ENCODE results near the gene CDKN2AIP.

Gene CDKN2AIP

DNA sequence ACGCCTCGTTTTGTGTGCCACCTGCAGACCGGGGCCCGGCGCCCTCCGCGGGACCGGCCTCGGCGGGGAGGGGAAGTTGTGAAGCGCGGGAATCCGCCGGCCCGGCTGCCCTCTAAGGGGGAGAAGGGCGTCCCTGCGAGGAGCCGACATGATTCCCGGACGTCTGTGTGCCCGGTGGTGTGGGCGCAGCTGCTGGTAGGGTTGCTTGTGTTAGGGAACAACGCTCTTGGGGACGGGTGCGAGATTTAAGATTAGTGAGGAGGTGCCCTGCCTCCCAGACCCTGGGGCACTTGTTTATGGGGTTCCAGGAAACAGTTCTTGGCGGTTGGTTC, 627 bp downstream of the CDKN2AIP start:
- peak overlapping the region; percentile 96 to 97 for H3K4me3 ChIP-seq (replicated peaks in 1 of 2; ENCODE audit: low read depth in 2 of 2, low read length in 2 of 2)
- peak; percentile 17 to 30 for DNase-seq (ENCODE audit: low read depth in 2 of 2)
- TF ChIP-seq, protein P1, sequence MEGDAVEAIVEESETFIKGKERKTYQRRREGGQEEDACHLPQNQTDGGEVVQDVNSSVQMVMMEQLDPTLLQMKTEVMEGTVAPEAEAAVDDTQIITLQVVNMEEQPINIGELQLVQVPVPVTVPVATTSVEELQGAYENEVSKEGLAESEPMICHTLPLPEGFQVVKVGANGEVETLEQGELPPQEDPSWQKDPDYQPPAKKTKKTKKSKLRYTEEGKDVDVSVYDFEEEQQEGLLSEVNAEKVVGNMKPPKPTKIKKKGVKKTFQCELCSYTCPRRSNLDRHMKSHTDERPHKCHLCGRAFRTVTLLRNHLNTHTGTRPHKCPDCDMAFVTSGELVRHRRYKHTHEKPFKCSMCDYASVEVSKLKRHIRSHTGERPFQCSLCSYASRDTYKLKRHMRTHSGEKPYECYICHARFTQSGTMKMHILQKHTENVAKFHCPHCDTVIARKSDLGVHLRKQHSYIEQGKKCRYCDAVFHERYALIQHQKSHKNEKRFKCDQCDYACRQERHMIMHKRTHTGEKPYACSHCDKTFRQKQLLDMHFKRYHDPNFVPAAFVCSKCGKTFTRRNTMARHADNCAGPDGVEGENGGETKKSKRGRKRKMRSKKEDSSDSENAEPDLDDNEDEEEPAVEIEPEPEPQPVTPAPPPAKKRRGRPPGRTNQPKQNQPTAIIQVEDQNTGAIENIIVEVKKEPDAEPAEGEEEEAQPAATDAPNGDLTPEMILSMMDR (IDR thresholded peaks at IDR 0.05; ENCODE audit: low read depth, low read length): no peak

DNA sequence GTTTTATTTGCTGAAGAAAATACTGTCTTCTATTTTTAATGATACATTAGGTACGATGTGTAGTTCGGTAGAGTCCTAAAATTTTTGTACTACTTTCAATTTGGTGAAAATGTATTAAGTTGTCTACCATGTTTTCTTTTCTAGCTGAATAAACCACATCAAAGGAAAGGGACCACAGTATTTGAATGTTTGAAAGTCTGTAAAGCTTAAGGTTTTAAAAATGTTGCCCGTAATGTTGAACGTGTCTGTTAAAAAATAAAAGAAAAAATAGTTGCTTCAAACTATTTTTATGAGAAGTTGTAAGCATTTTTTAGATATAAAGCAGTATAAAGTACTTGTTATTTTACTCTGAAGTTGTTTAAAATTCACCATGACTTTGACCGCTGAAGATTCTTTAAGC, 3.2 kb downstream of the CDKN2AIP start:
- TF ChIP-seq, protein P1 (IDR thresholded peaks at IDR 0.05; ENCODE audit: low read depth, low read length): no peak

DNA sequence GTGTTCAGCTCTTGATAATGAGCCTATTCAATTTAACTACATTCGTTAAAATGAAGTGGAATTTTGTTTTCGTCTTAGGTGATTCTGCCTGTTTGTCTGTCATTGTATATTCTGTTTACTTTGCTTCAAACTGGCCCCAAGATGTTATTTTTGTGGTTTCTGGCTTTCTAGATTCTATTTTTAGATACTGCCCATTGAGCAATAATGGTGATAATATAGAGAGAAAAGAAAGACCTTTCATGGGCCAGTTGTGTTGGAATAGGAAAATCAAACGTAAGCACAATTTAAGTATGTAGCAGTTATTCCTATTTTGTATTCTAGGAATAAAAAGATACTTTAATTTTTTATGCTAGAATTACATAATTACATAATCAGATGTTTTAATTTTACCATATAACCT, 4.0 kb downstream of the CDKN2AIP start:
- no peak overlapping the region for H3K4me3 ChIP-seq (replicated peaks in 1 of 2; ENCODE audit: low read depth in 2 of 2, low read length in 2 of 2)
- TF ChIP-seq, protein P1 (IDR thresholded peaks at IDR 0.05; ENCODE audit: low read depth, low read length): no peak
- DNase-seq (ENCODE audit: low read depth in 2 of 2): peak in 1 of 2 donors; percentile 29

More for the DNA sequence above, 3.2 kb downstream of the CDKN2AIP start:
- DNase-seq (ENCODE audit: low read depth in 2 of 2): no peak
- no peak overlapping the region for H3K4me3 ChIP-seq (replicated peaks in 1 of 2; ENCODE audit: low read depth in 2 of 2, low read length in 2 of 2)

DNA sequence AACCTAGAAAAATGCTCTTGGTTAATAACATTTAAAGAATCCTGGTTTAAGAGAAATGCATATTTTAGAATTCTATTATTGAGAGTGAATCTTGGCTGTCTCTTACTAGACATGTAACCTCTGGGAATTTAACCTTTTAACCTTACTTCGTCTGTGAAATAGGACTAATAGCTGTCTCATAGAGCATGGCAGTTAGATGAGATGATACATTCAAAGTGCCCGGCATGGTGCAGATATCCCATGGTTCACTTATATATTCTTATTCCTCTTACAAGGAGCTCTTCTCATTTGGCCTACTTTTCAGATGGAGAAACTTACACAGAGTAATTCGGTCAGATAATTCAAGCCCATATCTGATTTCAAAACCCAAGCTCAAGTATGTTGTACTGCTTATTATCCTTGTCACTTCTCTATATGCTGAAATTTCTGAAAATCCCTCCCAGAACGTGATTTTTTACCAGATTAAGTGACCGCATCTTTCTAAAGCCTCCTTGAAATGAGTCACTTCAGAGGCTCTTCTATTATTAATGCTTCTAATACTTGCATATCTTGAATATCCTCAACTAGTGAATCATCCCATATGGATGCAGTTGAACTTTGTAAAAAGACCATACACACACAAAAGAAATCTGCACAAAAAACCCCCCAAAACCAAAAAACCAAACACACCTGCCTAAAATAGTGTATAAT, 4.9 kb downstream of the CDKN2AIP start:
- no peak overlapping the region for H3K4me3 ChIP-seq (replicated peaks in 1 of 2; ENCODE audit: low read depth in 2 of 2, low read length in 2 of 2)
- TF ChIP-seq, protein P1 (IDR thresholded peaks at IDR 0.05; ENCODE audit: low read depth, low read length): no peak
- DNase-seq (ENCODE audit: low read depth in 2 of 2): peak; percentile 67 to 86

DNA sequence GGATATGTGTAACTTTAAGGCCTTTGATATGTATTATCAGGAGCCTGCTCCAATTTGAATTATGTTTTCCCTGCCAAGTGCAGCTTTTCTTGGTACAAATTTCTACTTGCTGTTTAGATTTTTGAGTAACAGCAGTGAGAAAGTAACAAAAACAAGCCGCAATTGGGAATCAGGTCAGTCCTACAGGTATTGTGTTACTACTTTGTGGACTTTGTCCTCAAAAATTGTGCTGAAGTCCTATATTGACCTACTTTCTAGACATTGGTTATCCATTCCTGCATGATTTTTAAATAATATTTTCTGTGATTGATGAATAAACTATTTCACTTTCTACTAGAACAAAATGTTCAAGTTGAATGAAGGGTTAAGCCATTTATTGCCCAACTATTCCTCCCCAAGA, 5.7 kb downstream of the CDKN2AIP start:
- H3K4me3 ChIP-seq (replicated peaks in 1 of 2; ENCODE audit: low read depth in 2 of 2, low read length in 2 of 2): no peak overlapping the region
- no peak for DNase-seq (ENCODE audit: low read depth in 2 of 2)
- TF ChIP-seq, protein P1 (IDR thresholded peaks at IDR 0.05; ENCODE audit: low read depth, low read length): no peak

DNA sequence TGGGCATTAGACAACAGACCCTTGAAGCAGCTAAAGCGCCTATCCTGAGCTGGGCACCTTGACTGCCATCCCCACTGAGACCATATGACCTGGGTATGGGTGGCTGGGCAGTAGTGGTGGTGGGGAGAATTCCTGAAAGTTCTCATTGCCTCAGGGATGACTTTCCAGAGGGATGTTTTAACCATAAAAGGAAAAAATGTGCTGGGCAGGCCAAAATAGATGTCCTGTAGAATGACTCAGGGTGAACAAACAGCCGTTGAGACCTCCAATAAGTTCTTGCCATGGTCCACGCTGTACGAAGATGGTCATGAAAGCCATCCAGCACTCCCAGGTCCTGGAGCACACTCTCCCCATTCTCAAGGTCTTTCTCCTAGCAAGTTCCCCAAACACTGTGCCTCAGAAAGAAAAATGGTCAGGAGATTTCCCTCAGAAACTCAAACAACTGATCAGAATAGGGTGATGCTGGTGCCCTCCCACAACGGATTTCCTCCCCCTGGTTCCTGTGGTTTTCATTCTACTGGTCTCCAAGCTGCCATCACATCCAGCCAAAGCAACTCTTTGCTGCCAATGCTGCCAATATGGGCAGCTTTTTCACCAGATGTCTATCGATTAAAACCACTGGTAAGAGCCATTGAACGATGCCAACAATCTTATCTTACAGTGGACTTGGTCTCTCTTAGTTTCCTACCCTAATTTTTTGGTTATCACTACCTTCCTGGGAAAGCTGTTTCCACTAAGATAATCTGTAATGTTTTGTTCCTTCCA, 11.2 kb downstream of the CDKN2AIP start:
- TF ChIP-seq, protein P1 (IDR thresholded peaks at IDR 0.05; ENCODE audit: low read depth, low read length): no peak
- DNase-seq (ENCODE audit: low read depth in 2 of 2): peak in 1 of 2 donors; percentile 35

More for the DNA sequence above, 11.2 kb downstream of the CDKN2AIP start:
- no peak overlapping the region for H3K4me3 ChIP-seq (replicated peaks in 1 of 2; ENCODE audit: low read depth in 2 of 2, low read length in 2 of 2)

All from cardiac fibroblast (primary cell).